ENCODE data around the gene HECTD4.

- TF ChIP-seq CTCF (IDR thresholded peaks at IDR 0.05) (no peak), POLR2A (IDR thresholded peaks at IDR 0.05) (no peak)
Observed at GRCh38 chr12:112214064-112214463, 168.2 kb downstream of the HECTD4 start.
